HepG2 (cell line): ENCODE measurements around the gene KIF2C. TPM values are rescaled to one million over a fixed set of nuclear protein-coding genes. Genes with fewer than 3 reads are reported as not detected.

Experiments used
- ATRX ChIP-seq: sonication (generic); formaldehyde crosslinking; IDR thresholded peaks from 2 replicates; pipeline ENCODE4 v1.4.0; 2020; ENCODE audit warnings: missing genetic modification reagents, borderline replicate concordance
- DNMT3B ChIP-seq: conservative IDR thresholded peaks from 2 replicates; pipeline ENCODE4 v1.6.1; 2016; ENCODE audit warnings: missing biosample characterization, control low read depth
- MYPOP ChIP-seq: sonication (generic); formaldehyde crosslinking; IDR thresholded peaks from 2 replicates; pipeline ENCODE4 v1.8.1; 2023; ENCODE audit warnings: mild to moderate bottlenecking, moderate library complexity, missing genetic modification reagents
- RCOR2 ChIP-seq: IDR thresholded peaks from 2 replicates; pipeline ENCODE4 v1.6.1; 2016; ENCODE audit warnings: missing biosample characterization, missing genetic modification reagents
- SP4 ChIP-seq: sonication (generic); formaldehyde crosslinking; IDR thresholded peaks from 2 replicates; pipeline ENCODE4 v1.8.1; 2023; ENCODE audit warnings: mild to moderate bottlenecking, missing genetic modification reagents
- THAP11 ChIP-seq: IDR thresholded peaks from 2 replicates; pipeline ENCODE4 v1.6.1; 2016; ENCODE audit warnings: missing biosample characterization, missing genetic modification reagents
- YEATS4 ChIP-seq: sonication (generic); formaldehyde crosslinking; IDR thresholded peaks from 2 replicates; pipeline ENCODE4 v1.4.0; 2020; ENCODE audit warnings: missing genetic modification reagents, borderline replicate concordance
- ZNF317 ChIP-seq: sonication (generic); formaldehyde crosslinking; IDR thresholded peaks from 2 replicates; pipeline ENCODE4 v1.5.0; 2020; ENCODE audit warnings: mild to moderate bottlenecking, missing genetic modification reagents
- ZNF432 ChIP-seq: sonication (generic); formaldehyde crosslinking; IDR thresholded peaks from 2 replicates; pipeline ENCODE4 v1.5.0; 2020; ENCODE audit warnings: missing genetic modification reagents, mild to moderate bottlenecking, borderline replicate concordance
- polyA plus RNA-seq, 8 experiments: library from polyadenylated mRNA; depleted of rRNA in 3 of 8; stranded (reverse) in 7 of 8; unstranded in 1 of 8; fragments of >200 nt; fragmentation: Illumina TruSeq in 4 of 8; extraction: Trizol in 4 of 8; gene quantifications; 2 replicates each; pipeline versions ENCODE4 v1.2.1 to v1.2.3, GENCODE V29; 2011 to 2016; ENCODE audit warnings: low read depth in 4 of 8, missing spikeins in 1 of 8, mixed read lengths in 1 of 8; ENCODE audit not compliant: insufficient read depth in 1 of 8
- total RNA-seq, 5 experiments: library from RNA; depleted of rRNA; stranded (reverse); fragments of >200 nt; fragmentation: Illumina TruSeq; extraction: Trizol; gene quantifications; 2 replicates each; pipeline ENCODE4 v1.2.3, GENCODE V29; 2016; ENCODE audit warnings: low read depth in 1 of 5
- TF ChIP-seq, protein P1 (sequence below): sonication (generic); formaldehyde crosslinking; conservative IDR thresholded peaks from 2 replicates; pipeline ENCODE4 v1.4.0; 2020; ENCODE audit warnings: mild to moderate bottlenecking, missing genetic modification reagents, moderate library complexity

The KIF2C gene
- total and polyA plus RNA-seq, 2 of the 13 experiments (the other 11 are each of a cell fraction or from before 2014, with no cell fraction given): 29.7 to 53.7 TPM

DNA sequence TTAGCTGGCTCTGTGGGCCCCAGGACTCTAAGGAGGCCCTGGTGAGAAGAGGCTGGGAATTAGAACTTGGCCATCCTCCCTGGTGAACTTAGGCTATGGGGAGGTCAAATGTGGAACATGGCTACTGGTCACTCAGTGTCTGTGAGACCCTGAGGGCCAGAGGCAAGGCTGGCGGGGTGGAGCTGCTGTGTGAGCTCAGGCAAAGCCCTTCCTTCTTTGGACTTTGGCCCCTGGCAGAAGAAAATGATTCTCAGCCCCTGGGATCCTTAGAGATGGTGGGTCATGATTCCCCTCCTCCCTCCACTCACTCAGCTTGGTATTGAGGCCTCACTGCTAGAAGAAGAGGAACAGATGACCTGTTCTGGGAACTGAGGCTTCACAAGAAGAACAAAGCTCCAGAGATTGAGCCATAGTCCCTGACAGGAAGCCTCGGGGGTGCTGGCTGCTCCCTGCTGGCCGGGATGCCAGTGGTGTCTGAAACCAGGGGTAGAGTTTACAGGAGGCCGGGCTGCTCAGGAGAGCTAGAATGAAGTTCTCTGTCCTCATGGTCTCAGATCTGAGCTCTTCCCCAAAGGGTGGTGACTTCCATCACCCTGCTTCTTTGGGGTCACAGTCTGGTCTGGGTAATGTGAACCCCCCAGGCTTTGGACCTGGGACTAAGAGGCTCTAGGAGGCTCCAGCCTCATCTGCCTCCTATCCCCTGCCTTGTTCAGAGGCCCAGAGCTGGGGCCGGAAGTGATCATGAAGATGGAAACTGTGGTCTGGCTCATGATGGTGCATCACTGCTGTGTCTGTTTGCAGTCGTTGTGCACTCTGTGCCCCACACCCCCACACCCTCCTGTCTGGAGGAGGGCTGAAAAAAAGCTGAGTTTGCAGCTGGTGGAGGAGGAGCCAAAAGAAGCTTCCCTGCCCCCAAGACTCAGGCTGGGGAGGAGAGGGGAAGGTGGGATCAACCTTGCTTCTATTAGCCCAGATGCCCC is 69.6 kb downstream of the KIF2C start (continued):
- no peak for TF ChIP-seq MYPOP
- 0 out of 2 replicates have a peak, but pooled peaks have one; percentile 19 for TF ChIP-seq DNMT3B (CRISPR knock-in tag)
- no peak; the same call in 1 of the 2 replicates for TF ChIP-seq YEATS4 (CRISPR knock-in tag)
- TF ChIP-seq ATRX (CRISPR knock-in tag): no peak
- no peak for TF ChIP-seq SP4
- TF ChIP-seq, protein P1, sequence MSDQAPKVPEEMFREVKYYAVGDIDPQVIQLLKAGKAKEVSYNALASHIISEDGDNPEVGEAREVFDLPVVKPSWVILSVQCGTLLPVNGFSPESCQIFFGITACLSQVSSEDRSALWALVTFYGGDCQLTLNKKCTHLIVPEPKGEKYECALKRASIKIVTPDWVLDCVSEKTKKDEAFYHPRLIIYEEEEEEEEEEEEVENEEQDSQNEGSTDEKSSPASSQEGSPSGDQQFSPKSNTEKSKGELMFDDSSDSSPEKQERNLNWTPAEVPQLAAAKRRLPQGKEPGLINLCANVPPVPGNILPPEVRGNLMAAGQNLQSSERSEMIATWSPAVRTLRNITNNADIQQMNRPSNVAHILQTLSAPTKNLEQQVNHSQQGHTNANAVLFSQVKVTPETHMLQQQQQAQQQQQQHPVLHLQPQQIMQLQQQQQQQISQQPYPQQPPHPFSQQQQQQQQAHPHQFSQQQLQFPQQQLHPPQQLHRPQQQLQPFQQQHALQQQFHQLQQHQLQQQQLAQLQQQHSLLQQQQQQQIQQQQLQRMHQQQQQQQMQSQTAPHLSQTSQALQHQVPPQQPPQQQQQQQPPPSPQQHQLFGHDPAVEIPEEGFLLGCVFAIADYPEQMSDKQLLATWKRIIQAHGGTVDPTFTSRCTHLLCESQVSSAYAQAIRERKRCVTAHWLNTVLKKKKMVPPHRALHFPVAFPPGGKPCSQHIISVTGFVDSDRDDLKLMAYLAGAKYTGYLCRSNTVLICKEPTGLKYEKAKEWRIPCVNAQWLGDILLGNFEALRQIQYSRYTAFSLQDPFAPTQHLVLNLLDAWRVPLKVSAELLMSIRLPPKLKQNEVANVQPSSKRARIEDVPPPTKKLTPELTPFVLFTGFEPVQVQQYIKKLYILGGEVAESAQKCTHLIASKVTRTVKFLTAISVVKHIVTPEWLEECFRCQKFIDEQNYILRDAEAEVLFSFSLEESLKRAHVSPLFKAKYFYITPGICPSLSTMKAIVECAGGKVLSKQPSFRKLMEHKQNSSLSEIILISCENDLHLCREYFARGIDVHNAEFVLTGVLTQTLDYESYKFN (CRISPR knock-in tag): no peak
- TF ChIP-seq THAP11 (CRISPR knock-in tag): 0 out of 2 replicates have a peak, but pooled peaks have one; percentile 17
- TF ChIP-seq RCOR2: no peak; the same call in 1 of the 2 replicates
- no peak for TF ChIP-seq ZNF317 (CRISPR knock-in tag)
- no peak for TF ChIP-seq ZNF432 (CRISPR knock-in tag)
